Skeletal muscle cell (primary cell): Measurements from ENCODE around the gene PIK3R4.

Experiments used
- DNase-seq: peaks from one replicate; pipeline ENCODE4 v3.0.0-alpha.2; 2010; ENCODE audit warnings: low read depth
- H3K4me3 ChIP-seq: 2 replicates; pipeline ENCODE4 v1.5.1; 2011; ENCODE audit warnings: low read depth, mild to moderate bottlenecking, control low read depth, low read length, moderate library complexity

Gene PIK3R4

GRCh38 chr3:130748467-130748861 lies 1.8 kb upstream of the PIK3R4 start:
- DNase-seq = no peak
- H3K4me3 ChIP-seq = no peak overlapping the region

- no peak for DNase-seq
- no peak overlapping the region for H3K4me3 ChIP-seq
These were observed 3.3 kb downstream of the PIK3R4 start for GRCh38 chr3:130743354-130743753.

GRCh38 chr3:130741946-130742610 lies 4.6 kb downstream of the PIK3R4 start:
- H3K4me3 ChIP-seq = no peak overlapping the region
- no peak for DNase-seq

- DNase-seq = no peak
- H3K4me3 ChIP-seq = no peak overlapping the region
These were observed 6.8 kb downstream of the PIK3R4 start for GRCh38 chr3:130739848-130740247.

- DNase-seq = no peak
- H3K4me3 ChIP-seq = no peak overlapping the region
These were observed 8.4 kb downstream of the PIK3R4 start for GRCh38 chr3:130738241-130738640.

GRCh38 chr3:130737622-130738021 lies 9.0 kb downstream of the PIK3R4 start:
- no peak for DNase-seq

GRCh38 chr3:130733236-130733875 lies 13.3 kb downstream of the PIK3R4 start:
- H3K4me3 ChIP-seq = no peak overlapping the region
- DNase-seq = no peak

More at GRCh38 chr3:130737622-130738021, 9.0 kb downstream of the PIK3R4 start:
- H3K4me3 ChIP-seq = no peak overlapping the region

- no peak overlapping the region for H3K4me3 ChIP-seq
- DNase-seq = no peak
These were observed 14.1 kb downstream of the PIK3R4 start for GRCh38 chr3:130732501-130732900.

- no peak for DNase-seq
These were observed 14.8 kb downstream of the PIK3R4 start for GRCh38 chr3:130731817-130732216.

GRCh38 chr3:130729154-130729553 lies 17.5 kb downstream of the PIK3R4 start:
- no peak for DNase-seq
- no peak overlapping the region for H3K4me3 ChIP-seq

More at GRCh38 chr3:130731817-130732216, 14.8 kb downstream of the PIK3R4 start:
- no peak overlapping the region for H3K4me3 ChIP-seq

GRCh38 chr3:130728037-130728436 lies 18.6 kb downstream of the PIK3R4 start:
- DNase-seq = no peak
- no peak overlapping the region for H3K4me3 ChIP-seq

GRCh38 chr3:130725746-130726145 lies 20.9 kb downstream of the PIK3R4 start:
- H3K4me3 ChIP-seq = no peak overlapping the region
- DNase-seq = no peak

GRCh38 chr3:130715616-130716015 lies 31.0 kb downstream of the PIK3R4 start:
- no peak overlapping the region for H3K4me3 ChIP-seq
- no peak for DNase-seq

GRCh38 chr3:130712718-130713423 lies 33.8 kb downstream of the PIK3R4 start:
- H3K4me3 ChIP-seq = no peak overlapping the region
- DNase-seq = no peak

- DNase-seq = peak; percentile 17
- no peak overlapping the region for H3K4me3 ChIP-seq
These were observed 34.9 kb downstream of the PIK3R4 start for GRCh38 chr3:130711565-130712324.

- no peak for DNase-seq
- H3K4me3 ChIP-seq = no peak overlapping the region
These were observed 37.0 kb downstream of the PIK3R4 start for GRCh38 chr3:130709671-130710070.

GRCh38 chr3:130707902-130708601 lies 38.6 kb downstream of the PIK3R4 start:
- H3K4me3 ChIP-seq = no peak overlapping the region
- DNase-seq = no peak

- no peak overlapping the region for H3K4me3 ChIP-seq
- no peak for DNase-seq
These were observed 41.1 kb downstream of the PIK3R4 start for GRCh38 chr3:130705501-130705900.

GRCh38 chr3:130702985-130703384 lies 43.6 kb downstream of the PIK3R4 start:
- no peak for DNase-seq
- no peak overlapping the region for H3K4me3 ChIP-seq
